ENCODE measurements around the gene SFRP5.

- no peak for TF ChIP-seq CTCF (IDR thresholded peaks at IDR 0.05)
- no peak for TF ChIP-seq POLR2AphosphoS5 (IDR thresholded peaks at IDR 0.05)
Observed at GRCh38 chr10:97723001-97723400, 48.8 kb downstream of the SFRP5 start.

All from breast epithelium (tissue), 3 donors.